ENCODE results near the gene ADM. TPM values are rescaled to one million over a fixed set of nuclear protein-coding genes. Genes with fewer than 3 reads are reported as not detected.

ADM gene
- total RNA-seq, 1 donor from 2014 or later: 27.2 TPM

GRCh38 chr11:10309163-10310093 is 4.6 kb downstream of the ADM start:
- DNase-seq (ENCODE audit: low spot score): peak; percentile 85

GRCh38 chr11:10310301-10310841 is 5.5 kb downstream of the ADM start:
- no peak for DNase-seq (ENCODE audit: low spot score)

- no peak for DNase-seq (ENCODE audit: low spot score)
Observed at GRCh38 chr11:10311802-10312201, 6.9 kb downstream of the ADM start.

GRCh38 chr11:10314199-10315072 is 9.6 kb downstream of the ADM start:
- peak; percentile 51 for DNase-seq (ENCODE audit: low spot score)

GRCh38 chr11:10315083-10315482 is 10.2 kb downstream of the ADM start:
- no peak for DNase-seq (ENCODE audit: low spot score)

GRCh38 chr11:10317151-10317755 is 12.4 kb downstream of the ADM start:
- DNase-seq (ENCODE audit: low spot score): no peak

- DNase-seq (ENCODE audit: low spot score): no peak
Observed at GRCh38 chr11:10317776-10318526, 13.1 kb downstream of the ADM start.

- DNase-seq (ENCODE audit: low spot score): no peak
Observed at GRCh38 chr11:10318527-10318802, 13.6 kb downstream of the ADM start.

- no peak for DNase-seq (ENCODE audit: low spot score)
Observed at GRCh38 chr11:10319702-10320558, 15.1 kb downstream of the ADM start.

GRCh38 chr11:10320736-10321465 is 16.0 kb downstream of the ADM start:
- no peak for DNase-seq (ENCODE audit: low spot score)

GRCh38 chr11:10322401-10322800 is 17.5 kb downstream of the ADM start:
- no peak for DNase-seq (ENCODE audit: low spot score)

GRCh38 chr11:10322830-10323792 is 18.2 kb downstream of the ADM start:
- peak; percentile 75 for DNase-seq (ENCODE audit: low spot score)

GRCh38 chr11:10323793-10324170 is 18.9 kb downstream of the ADM start:
- no peak for DNase-seq (ENCODE audit: low spot score)

- DNase-seq (ENCODE audit: low spot score): no peak
Observed at GRCh38 chr11:10324474-10324873, 19.6 kb downstream of the ADM start.

- DNase-seq (ENCODE audit: low spot score): no peak
Observed at GRCh38 chr11:10325277-10326011, 20.6 kb downstream of the ADM start.

- peak; percentile 91 for DNase-seq (ENCODE audit: low spot score)
Observed at GRCh38 chr11:10326012-10326964, 21.4 kb downstream of the ADM start.

GRCh38 chr11:10327254-10327653 is 22.4 kb downstream of the ADM start:
- no peak for DNase-seq (ENCODE audit: low spot score)
